Endodermal cell (in vitro differentiated cells): Measurements from ENCODE around the gene FERD3L. TPM values are rescaled to one million over a fixed set of nuclear protein-coding genes. Genes with fewer than 3 reads are reported as not detected.

ENCODE experiments used
- DNase-seq: peaks from one replicate; pipeline ENCODE4 v3.0.0-alpha.2; 2017
- H3K27ac ChIP-seq: 2 replicates; pipeline ENCODE4 v1.5.1; 2013; ENCODE audit warnings: mild to moderate bottlenecking, low read depth, low read length, moderate library complexity
- H3K27me3 ChIP-seq: 2 replicates; pipeline ENCODE4 v1.6.1; 2013; ENCODE audit warnings: mild to moderate bottlenecking, low read length, moderate library complexity; ENCODE audit not compliant: insufficient read depth, control insufficient read depth, poor library complexity, severe bottlenecking
- H3K36me3 ChIP-seq: 2 replicates; pipeline ENCODE4 v1.7.0; 2013; ENCODE audit warnings: mild to moderate bottlenecking, low read length, moderate library complexity; ENCODE audit not compliant: control insufficient read depth, insufficient read depth
- H3K4me1 ChIP-seq: one replicate; pipeline ENCODE4 v1.7.0; 2013; ENCODE audit warnings: low read length; ENCODE audit not compliant: control insufficient read depth, insufficient read depth
- H3K4me3 ChIP-seq: 2 replicates; pipeline ENCODE4 v1.5.1; 2013; ENCODE audit warnings: mild to moderate bottlenecking, low read length, moderate library complexity
- H3K9ac ChIP-seq: 2 replicates; pipeline ENCODE4 v1.6.1; 2013; ENCODE audit warnings: mild to moderate bottlenecking, low read length, moderate library complexity; ENCODE audit not compliant: poor library complexity, severe bottlenecking; ENCODE audit errors: extremely low read depth
- H3K9me3 ChIP-seq: 2 replicates; pipeline ENCODE4 v1.6.1; 2013; ENCODE audit warnings: mild to moderate bottlenecking, low read length, moderate library complexity; ENCODE audit not compliant: control insufficient read depth
- H3K27ac Mint-ChIP-seq: 2 replicates; pipeline ENCODE4 v1.8.0; 2020; ENCODE audit warnings: mixed read lengths
- H3K27me3 Mint-ChIP-seq: 2 replicates; pipeline ENCODE4 v1.8.0; 2021; ENCODE audit warnings: mild to moderate bottlenecking, mixed read lengths; ENCODE audit not compliant: insufficient read depth
- H3K36me3 Mint-ChIP-seq: 2 replicates; pipeline ENCODE4 v1.8.0; 2020; ENCODE audit warnings: low read depth, mixed read lengths
- H3K4me1 Mint-ChIP-seq: 2 replicates; pipeline ENCODE4 v1.8.0; 2020; ENCODE audit warnings: mixed read lengths
- H3K4me3 Mint-ChIP-seq: 2 replicates; pipeline ENCODE4 v1.8.0; 2020; ENCODE audit warnings: mild to moderate bottlenecking, moderate library complexity, mixed read lengths
- H3K9me3 Mint-ChIP-seq: 2 replicates; pipeline ENCODE4 v1.8.0; 2020; ENCODE audit warnings: mild to moderate bottlenecking, mixed read lengths
- WGBS, 2 experiments: methylation state at CpG; one replicate each; pipeline versions ENCODE4 v1.1.5 to v1.1.7; 2013; ENCODE audit warnings: missing lambda C conversion rate in 2 of 2, mixed read lengths in 1 of 2; ENCODE audit not compliant: insufficient coverage in 1 of 2, insufficient read length in 1 of 2; 5-methylcytosine and 5-hydroxymethylcytosine counted together
- total RNA-seq, 2 donors: library from RNA; stranded (reverse); fragmentation: NEBNext Ultra II Directional in 1 of 2; extraction: Animal tissue kit (Norgen Biotek cat#: 25700) in 1 of 2; gene quantifications; 2 replicates in 1 of 2; 3 replicates in 1 of 2; pipeline ENCODE4 v1.2.1, GENCODE V29; 2021
- TF ChIP-seq, protein P1 (sequence below): fragments of 200-600 bp; sonication (generic); conservative IDR thresholded peaks from 2 replicates; pipeline ENCODE4 v1.5.0; 2021; ENCODE audit warnings: antibody characterized with exemption, mild to moderate bottlenecking

FERD3L gene
- total RNA-seq, 2 donors from 2014 or later: not detected

DNA sequence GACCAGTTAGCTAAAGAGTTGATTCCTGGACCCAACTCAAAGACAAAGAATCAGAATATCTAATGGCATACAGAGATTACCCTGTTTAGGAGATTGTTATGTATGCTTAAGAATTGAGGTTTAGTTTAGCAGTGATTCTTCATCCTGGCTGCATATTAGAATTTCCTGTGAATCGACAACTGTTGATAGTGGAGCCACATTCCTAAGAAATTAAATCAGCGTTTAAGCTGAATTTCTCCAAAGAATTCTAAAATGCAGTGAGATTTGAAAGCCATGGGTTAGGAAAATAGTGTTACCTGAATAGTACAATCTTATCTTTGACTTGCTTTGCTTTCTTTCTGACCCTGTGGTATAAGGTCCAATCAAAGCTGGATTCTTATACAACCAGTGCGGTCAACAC lies 16.4 kb upstream of the FERD3L start:
- 76 to 94% methylated on average over 2 to 3 of the region's 3 CpGs for WGBS, 2 experiments
- H3K27me3 Mint-ChIP-seq: peaks cover 11% of the 10 kb centered on the region
- no peak for DNase-seq
- no peaks in the 10 kb centered on the region for H3K36me3 Mint-ChIP-seq
- Histone ChIP-seq H3K9ac (no peak overlapping the region), H3K9me3 (no peaks in the 10 kb centered on the region), H3K27me3 (peaks cover 90% of the 10 kb centered on the region), H3K4me3 (no peak overlapping the region), H3K36me3 (no peaks in the 10 kb centered on the region), H3K27ac (no peak overlapping the region), H3K4me1 (no peaks in the 10 kb centered on the region)
- H3K27ac Mint-ChIP-seq: no peak overlapping the region
- no peaks in the 10 kb centered on the region for H3K9me3 Mint-ChIP-seq
- H3K4me1 Mint-ChIP-seq: no peaks in the 10 kb centered on the region
- TF ChIP-seq, protein P1, sequence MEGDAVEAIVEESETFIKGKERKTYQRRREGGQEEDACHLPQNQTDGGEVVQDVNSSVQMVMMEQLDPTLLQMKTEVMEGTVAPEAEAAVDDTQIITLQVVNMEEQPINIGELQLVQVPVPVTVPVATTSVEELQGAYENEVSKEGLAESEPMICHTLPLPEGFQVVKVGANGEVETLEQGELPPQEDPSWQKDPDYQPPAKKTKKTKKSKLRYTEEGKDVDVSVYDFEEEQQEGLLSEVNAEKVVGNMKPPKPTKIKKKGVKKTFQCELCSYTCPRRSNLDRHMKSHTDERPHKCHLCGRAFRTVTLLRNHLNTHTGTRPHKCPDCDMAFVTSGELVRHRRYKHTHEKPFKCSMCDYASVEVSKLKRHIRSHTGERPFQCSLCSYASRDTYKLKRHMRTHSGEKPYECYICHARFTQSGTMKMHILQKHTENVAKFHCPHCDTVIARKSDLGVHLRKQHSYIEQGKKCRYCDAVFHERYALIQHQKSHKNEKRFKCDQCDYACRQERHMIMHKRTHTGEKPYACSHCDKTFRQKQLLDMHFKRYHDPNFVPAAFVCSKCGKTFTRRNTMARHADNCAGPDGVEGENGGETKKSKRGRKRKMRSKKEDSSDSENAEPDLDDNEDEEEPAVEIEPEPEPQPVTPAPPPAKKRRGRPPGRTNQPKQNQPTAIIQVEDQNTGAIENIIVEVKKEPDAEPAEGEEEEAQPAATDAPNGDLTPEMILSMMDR: no peak
- no peak overlapping the region for H3K4me3 Mint-ChIP-seq

DNA sequence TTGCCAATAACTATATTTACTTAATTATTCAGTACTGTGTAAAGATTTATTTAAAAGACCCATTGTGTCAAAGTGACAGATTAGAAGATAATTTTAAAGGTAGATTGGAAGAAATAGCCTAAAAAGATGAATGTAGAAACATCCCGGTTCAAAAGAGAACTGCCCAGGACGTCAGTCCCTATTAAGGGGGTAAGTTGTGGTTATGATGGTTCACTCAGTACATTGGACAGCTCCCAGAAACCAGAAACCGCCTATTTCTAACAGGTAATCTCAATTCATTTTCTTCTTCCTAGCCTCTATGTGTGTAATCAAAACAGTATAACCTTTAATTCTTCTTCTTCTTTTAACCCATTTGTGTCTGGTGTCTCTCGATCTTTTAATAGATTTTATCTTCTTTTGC lies 1.5 kb upstream of the FERD3L start:
- 22% methylated on average over 4 of the region's 4 CpGs; no CpG with 5 or more reads in 1 of the 2 experiments for WGBS, 2 experiments

DNA sequence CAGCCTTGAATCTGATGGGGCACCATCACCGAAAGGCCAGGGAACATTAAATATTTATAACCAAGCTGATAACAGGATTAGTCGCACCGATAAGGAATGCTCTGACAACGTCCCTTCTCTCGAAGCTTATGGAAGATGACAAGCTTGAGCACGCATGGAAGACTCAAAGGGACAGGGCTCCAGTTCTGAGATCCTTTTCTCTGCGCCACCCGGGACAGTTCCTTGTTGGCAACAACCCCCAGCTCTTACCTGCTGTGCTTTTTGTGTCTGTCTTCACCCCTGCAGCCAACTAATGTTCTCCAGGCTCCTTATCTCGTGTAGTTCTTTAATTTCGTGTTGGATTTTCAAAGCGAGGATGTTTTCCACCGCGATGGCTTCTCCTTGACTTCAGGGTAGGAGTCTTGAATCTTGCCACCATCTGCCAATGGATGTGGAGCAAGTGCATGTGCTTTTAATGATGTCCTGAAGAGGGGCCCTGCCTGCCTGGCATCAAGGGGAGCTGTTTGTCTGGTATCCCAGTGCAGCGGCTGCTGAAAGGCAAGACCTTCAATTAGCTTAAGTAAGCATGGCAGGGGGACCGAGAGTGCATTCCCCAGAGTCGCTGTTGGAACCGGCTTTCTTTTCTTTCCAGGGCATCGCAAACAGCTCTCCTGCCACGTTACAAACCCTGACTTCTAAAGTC lies 354 bp upstream of the FERD3L start:
- no peaks in the 10 kb centered on the region for H3K36me3 ChIP-seq
- peak overlapping the region; percentile 75 for H3K4me3 ChIP-seq
- Mint-ChIP-seq H3K27me3 (peaks cover 70% of the 10 kb centered on the region), H3K9me3 (no peaks in the 10 kb centered on the region), H3K36me3 (no peaks in the 10 kb centered on the region), H3K27ac (no peak overlapping the region), H3K4me1 (peaks cover 22% of the 10 kb centered on the region), H3K4me3 (peak overlapping the region; percentile 64)
- H3K9ac ChIP-seq: no peak overlapping the region
- peak; percentile 72 for DNase-seq
- WGBS, 2 experiments: 3% methylated on average over 14 to 19 of the region's 19 CpGs
- H3K9me3 ChIP-seq: no peaks in the 10 kb centered on the region
- H3K4me1 ChIP-seq: peaks cover 4% of the 10 kb centered on the region
- TF ChIP-seq, protein P1: peak; percentile 24
- H3K27ac ChIP-seq: no peak overlapping the region
- peaks cover 73% of the 10 kb centered on the region for H3K27me3 ChIP-seq

More for the DNA sequence above, 1.5 kb upstream of the FERD3L start:
- Mint-ChIP-seq H3K36me3 (no peaks in the 10 kb centered on the region), H3K27ac (no peak overlapping the region), H3K9me3 (no peaks in the 10 kb centered on the region), H3K27me3 (peaks cover 61% of the 10 kb centered on the region), H3K4me1 (peaks cover 22% of the 10 kb centered on the region), H3K4me3 (no peak overlapping the region)
- H3K36me3 ChIP-seq: no peaks in the 10 kb centered on the region
- no peak overlapping the region for H3K4me3 ChIP-seq
- H3K27me3 ChIP-seq: peaks cover 73% of the 10 kb centered on the region
- H3K9ac ChIP-seq: no peak overlapping the region
- peak; percentile 52 for DNase-seq
- TF ChIP-seq, protein P1: no peak
- peaks cover 4% of the 10 kb centered on the region for H3K4me1 ChIP-seq
- no peak overlapping the region for H3K27ac ChIP-seq
- H3K9me3 ChIP-seq: no peaks in the 10 kb centered on the region
